Peyer's patch (tissue), 4 donors: Measurements from ENCODE around the gene GPR55.

Experiments used
- CTCF ChIP-seq, 6 experiments: fragments of 450-650 bp in 4 of 6; fragments of 200-600 bp in 2 of 6; sonication (generic) in 1 of 6; IDR thresholded peaks; one replicate each; pipeline ENCODE4 v1.5.1; 2017 to 2019; ENCODE audit warnings: antibody characterized with exemption in 6 of 6, mild to moderate bottlenecking in 3 of 6, moderate library complexity in 1 of 6
- POLR2A ChIP-seq, 2 donors: fragments of 450-650 bp; IDR thresholded peaks; one replicate each; pipeline ENCODE4 v1.5.1; 2017; ENCODE audit warnings: antibody characterized with exemption in 2 of 2, mild to moderate bottlenecking in 2 of 2, moderate library complexity in 2 of 2

GRCh38 chr2:230886206-230886605, 38.8 kb downstream of the GPR55 start:
- TF ChIP-seq CTCF (IDR thresholded peaks at IDR 0.05) (no peak), POLR2A (IDR thresholded peaks at IDR 0.05) (no peak)
